HepG2 (cell line): ENCODE data around the gene KIF25. TPM values are rescaled to one million over a fixed set of nuclear protein-coding genes. Genes with fewer than 3 reads are reported as not detected.
A peak's percentile ranks its signal among the peaks of the same experiment; 100 is the strongest.

ENCODE experiments used
- ATAC-seq: fragments of 200-7000 bp; cut with Tn5 transposase; 3 replicates; pipeline ENCODE4 v1.9.1; 2020; ENCODE audit warnings: mild to moderate bottlenecking, moderate library complexity
- BruUV-seq: library from RNA; stranded (reverse); fragments of 400-500 nt; replicated peaks from 2 replicates; lab custom pipeline; 2021; lab: Mats Ljungman, UMichigan
- CTCF ChIA-PET: fragments of 300-600 bp; formaldehyde crosslinking; extraction: SDS; loops from one replicate; lab custom pipeline; 2021; ENCODE audit warnings: low total read pairs, inconsistent platforms, low intra/inter-chr PET ratio; lab: Yijun Ruan, JAX
- POLR2A ChIA-PET: fragments of 350-600 bp; sonication (Branson Sonifier 250); formaldehyde crosslinking; loops from one replicate; lab custom pipeline; 2020; ENCODE audit warnings: antibody characterized with exemption, inconsistent platforms; lab: Yijun Ruan, JAX
- DNase-seq: peaks from one replicate; pipeline ENCODE4 v3.0.0-alpha.2; 2015; ENCODE audit warnings: low spot score
- FAIRE-seq: peaks from 3 replicates; lab custom pipeline; 2011; peaks lifted over from hg19 to GRCh38; lab: Jason Lieb, UNC
- H2AFZ ChIP-seq: one replicate; pipeline ENCODE4 v1.6.1; 2011; ENCODE audit warnings: low read length, inconsistent platforms
- H3K27ac ChIP-seq: fragments of 300-600 bp; 3 replicates; pipeline ENCODE4 v1.8.0; 2011; ENCODE audit warnings: mixed run types, mild to moderate bottlenecking, mixed read lengths, low read length, inconsistent platforms; ENCODE audit not compliant: insufficient read depth; ENCODE audit errors: extremely low read length
- H3K27me3 ChIP-seq, 2 experiments: fragments of 200-600 bp in 1 of 2; 2 replicates in 1 of 2; 3 replicates in 1 of 2; pipeline versions ENCODE4 v1.6.0 to v1.8.0; 2011; ENCODE audit warnings: low read length in 2 of 2, mild to moderate bottlenecking in 2 of 2, moderate library complexity in 2 of 2, inconsistent platforms in 1 of 2; ENCODE audit not compliant: insufficient read depth in 2 of 2, control insufficient read depth in 1 of 2
- H3K36me3 ChIP-seq, 2 experiments: fragments of 200-600 bp in 1 of 2; replicated peaks in 1 of 2; 2 replicates in 1 of 2; 3 replicates in 1 of 2; pipeline versions ENCODE4 v1.5.1 to v1.8.0; 2011; ENCODE audit warnings: low read length in 2 of 2, inconsistent platforms in 1 of 2; ENCODE audit not compliant: insufficient read depth in 2 of 2, control insufficient read depth in 1 of 2
- H3K4me1 ChIP-seq: 2 replicates; pipeline ENCODE4 v1.5.1; 2012; ENCODE audit warnings: low read length, inconsistent platforms; ENCODE audit not compliant: insufficient read depth
- H3K4me2 ChIP-seq: 2 replicates; pipeline ENCODE4 v1.6.0; 2011; ENCODE audit warnings: low read depth, low read length, inconsistent platforms
- H3K4me3 ChIP-seq, 3 experiments: fragments of 200-600 bp in 1 of 3; sonication (generic), shearing (Covaris generic) in 1 of 3; replicated peaks in 1 of 3; 2 replicates each; pipeline ENCODE4 v1.5.1; 2011 to 2016; ENCODE audit warnings: low read length in 3 of 3, inconsistent platforms in 2 of 3, low read depth in 2 of 3, mild to moderate bottlenecking in 2 of 3, control low read depth in 1 of 3, mixed read lengths in 1 of 3; ENCODE audit not compliant: insufficient read depth in 1 of 3
- H3K79me2 ChIP-seq: one replicate; pipeline ENCODE4 v1.6.1; 2011; ENCODE audit warnings: low read length, inconsistent platforms; ENCODE audit not compliant: insufficient read depth
- H3K9ac ChIP-seq: 2 replicates; pipeline ENCODE4 v1.6.0; 2011; ENCODE audit warnings: mild to moderate bottlenecking, low read depth, low read length, inconsistent platforms; ENCODE audit not compliant: insufficient read depth
- H3K9me3 ChIP-seq: 2 replicates; pipeline ENCODE4 v1.5.1; 2012; ENCODE audit warnings: mild to moderate bottlenecking, low read length
- H4K20me1 ChIP-seq: 2 replicates; pipeline ENCODE4 v1.6.0; 2011; ENCODE audit warnings: inconsistent platforms, mild to moderate bottlenecking, low read length, moderate library complexity; ENCODE audit not compliant: insufficient read depth
- DNMT1 ChIP-seq: sonication (generic); formaldehyde crosslinking; IDR thresholded peaks from 2 replicates; pipeline ENCODE4 v1.5.1; 2020; ENCODE audit warnings: mild to moderate bottlenecking, missing genetic modification reagents
- GABPA ChIP-seq, 2 experiments: IDR thresholded peaks; 2 replicates each; pipeline ENCODE4 v1.6.1; 2011 to 2016; ENCODE audit warnings: low read depth in 2 of 2, low read length in 1 of 2, missing biosample characterization in 1 of 2, missing genetic modification characterization in 1 of 2
- GABPB1 ChIP-seq: IDR thresholded peaks from 2 replicates; pipeline ENCODE4 v1.6.1; 2016; ENCODE audit warnings: mild to moderate bottlenecking, missing genetic modification reagents, moderate library complexity, missing compliant biosample characterization
- MAFK ChIP-seq, 2 experiments: IDR thresholded peaks in 1 of 2; conservative IDR thresholded peaks in 1 of 2; 2 replicates each; pipeline ENCODE4 v1.6.1; 2011; ENCODE audit warnings: improper control_type of control experiment in 2 of 2, low read length in 2 of 2
- TEAD3 ChIP-seq: optimal IDR thresholded peaks from 2 replicates; pipeline ENCODE3; 2016; ENCODE audit warnings: borderline replicate concordance
- ZBTB38 ChIP-seq: sonication (generic); formaldehyde crosslinking; IDR thresholded peaks from 2 replicates; pipeline ENCODE4 v1.5.1; 2020; ENCODE audit warnings: mild to moderate bottlenecking, missing genetic modification reagents
- WGBS: methylation state at CpG from one replicate; pipeline ENCODE4 v1.1.6; 2017; ENCODE audit warnings: low lambda C conversion rate; 5-methylcytosine and 5-hydroxymethylcytosine counted together
- in situ Hi-C: cut with HindIII; loops from 2 replicates; pipeline ENCODE4 v1.10.0; 2017; ENCODE audit warnings: low pct_unique_long_range_greater_than_20kb; ENCODE audit not compliant: extremely low pct_ligation_motif_present
- intact Hi-C: fragments of 100-400 bp; cut with micrococcal nuclease; formaldehyde crosslinking; loops from one replicate; pipeline ENCODE4 v1.10.0; 2022; ENCODE audit not compliant: unreplicated experiment
- polyA plus RNA-seq, 8 experiments: library from polyadenylated mRNA; depleted of rRNA in 3 of 8; stranded (reverse) in 7 of 8; unstranded in 1 of 8; fragments of >200 nt; fragmentation: Illumina TruSeq in 4 of 8; extraction: Trizol in 4 of 8; gene quantifications; 2 replicates each; pipeline versions ENCODE4 v1.2.1 to v1.2.3, GENCODE V29; 2011 to 2016; ENCODE audit warnings: low read depth in 4 of 8, missing spikeins in 1 of 8, mixed read lengths in 1 of 8; ENCODE audit not compliant: insufficient read depth in 1 of 8
- total RNA-seq, 5 experiments: library from RNA; depleted of rRNA; stranded (reverse); fragments of >200 nt; fragmentation: Illumina TruSeq; extraction: Trizol; gene quantifications; 2 replicates each; pipeline ENCODE4 v1.2.3, GENCODE V29; 2016; ENCODE audit warnings: low read depth in 1 of 5
- TF ChIP-seq, protein P1 (sequence below): sonication (generic); formaldehyde crosslinking; IDR thresholded peaks from 2 replicates; pipeline ENCODE4 v1.4.0; 2020; ENCODE audit warnings: missing genetic modification reagents
- TF ChIP-seq, protein P2 (sequence below): sonication (generic); formaldehyde crosslinking; IDR thresholded peaks from 2 replicates; pipeline ENCODE4 v1.5.0; 2020; ENCODE audit warnings: missing genetic modification reagents
- TF ChIP-seq, protein P3 (sequence below): sonication (generic); formaldehyde crosslinking; IDR thresholded peaks from 2 replicates; pipeline ENCODE4 v1.4.0; 2020; ENCODE audit warnings: missing genetic modification reagents
- TF ChIP-seq, protein P4 (sequence below): IDR thresholded peaks from 2 replicates; pipeline ENCODE4 v1.6.1; 2016; ENCODE audit warnings: low read depth, borderline replicate concordance
- TF ChIP-seq, protein P5 (sequence below): IDR thresholded peaks from 2 replicates; pipeline ENCODE4 v1.6.1; 2012; ENCODE audit warnings: inconsistent platforms
- TF ChIP-seq, protein P6 (sequence below): IDR thresholded peaks from 2 replicates; pipeline ENCODE4 v1.6.1; 2016; ENCODE audit warnings: missing compliant biosample characterization, missing genetic modification reagents, borderline replicate concordance
- TF ChIP-seq, protein P7 (sequence below): sonication (generic); formaldehyde crosslinking; IDR thresholded peaks from 2 replicates; pipeline ENCODE4 v1.5.1; 2020; ENCODE audit warnings: mild to moderate bottlenecking, missing genetic modification reagents, moderate library complexity

KIF25 gene
- total and polyA plus RNA-seq, 2 of the 13 experiments (the other 11 are each of a cell fraction or from before 2014, with no cell fraction given), result not detected

DNA sequence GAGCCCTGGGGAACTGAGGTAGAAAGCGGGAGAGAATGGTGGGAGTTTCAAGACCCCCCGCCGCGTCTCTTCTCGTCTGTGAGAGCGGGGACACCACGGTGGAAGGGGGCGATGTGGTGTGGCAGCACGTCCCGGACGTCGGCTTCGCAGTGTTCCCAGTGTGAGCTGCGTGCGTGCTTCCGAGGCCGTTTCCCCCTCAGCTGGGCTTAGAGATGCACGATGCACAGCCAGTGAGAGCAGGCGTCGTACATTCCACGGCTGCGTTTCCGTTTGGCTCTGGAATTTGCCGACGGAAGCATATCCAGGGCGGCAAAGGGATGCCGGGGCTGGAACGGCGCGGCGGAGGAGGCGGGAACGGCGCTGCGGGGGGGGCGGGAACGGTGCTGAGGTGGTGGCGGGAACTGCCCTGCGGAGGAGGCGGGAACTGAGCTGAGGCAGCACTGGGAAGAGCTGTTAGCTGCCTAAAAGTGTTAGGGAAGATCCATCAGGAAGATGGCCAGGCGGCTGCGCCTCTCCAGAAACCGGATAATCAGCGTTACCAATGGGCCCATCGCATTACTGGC is 37.7 kb downstream of the KIF25 start:
- H2AFZ ChIP-seq, result no peak overlapping the region
- intact Hi-C loops, result no loop called here
- POLR2A ChIA-PET, result no interaction called here
- in situ Hi-C loops, result no loop called here
- peak overlapping the region in 1 of 3 experiments; percentile 44; a peak in 1 of 6 replicates for H3K4me3 ChIP-seq
- H3K27ac ChIP-seq, result no peak overlapping the region
- no peaks in the 10 kb centered on the region; the same call in 1 of the 2 replicates for H4K20me1 ChIP-seq
- H3K79me2 ChIP-seq, result no peaks in the 10 kb centered on the region
- ATAC-seq (peak; percentile 39), DNase-seq (no peak), FAIRE-seq (no peak)
- H3K9ac ChIP-seq, result no peak overlapping the region
- CTCF ChIA-PET, result no interaction called here
- no peaks in the 10 kb centered on the region for H3K9me3 ChIP-seq
- peaks cover 4 to 53% of the 10 kb centered on the region in 2 experiments; a peak in 4 of 5 replicates for H3K27me3 ChIP-seq
- WGBS, result 81% methylated on average over 45 of the region's 45 CpGs
- peak overlapping the region; percentile 62 for H3K4me2 ChIP-seq
- no TSS peak for BruUV-seq
- peaks cover 24% of the 10 kb centered on the region for H3K4me1 ChIP-seq
- H3K36me3 ChIP-seq, result no peaks in the 10 kb centered on the region
- TF ChIP-seq, protein P1, sequence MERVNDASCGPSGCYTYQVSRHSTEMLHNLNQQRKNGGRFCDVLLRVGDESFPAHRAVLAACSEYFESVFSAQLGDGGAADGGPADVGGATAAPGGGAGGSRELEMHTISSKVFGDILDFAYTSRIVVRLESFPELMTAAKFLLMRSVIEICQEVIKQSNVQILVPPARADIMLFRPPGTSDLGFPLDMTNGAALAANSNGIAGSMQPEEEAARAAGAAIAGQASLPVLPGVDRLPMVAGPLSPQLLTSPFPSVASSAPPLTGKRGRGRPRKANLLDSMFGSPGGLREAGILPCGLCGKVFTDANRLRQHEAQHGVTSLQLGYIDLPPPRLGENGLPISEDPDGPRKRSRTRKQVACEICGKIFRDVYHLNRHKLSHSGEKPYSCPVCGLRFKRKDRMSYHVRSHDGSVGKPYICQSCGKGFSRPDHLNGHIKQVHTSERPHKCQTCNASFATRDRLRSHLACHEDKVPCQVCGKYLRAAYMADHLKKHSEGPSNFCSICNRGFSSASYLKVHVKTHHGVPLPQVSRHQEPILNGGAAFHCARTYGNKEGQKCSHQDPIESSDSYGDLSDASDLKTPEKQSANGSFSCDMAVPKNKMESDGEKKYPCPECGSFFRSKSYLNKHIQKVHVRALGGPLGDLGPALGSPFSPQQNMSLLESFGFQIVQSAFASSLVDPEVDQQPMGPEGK (CRISPR knock-in tag), result 0 out of 2 replicates have a peak, but pooled peaks have one; percentile 25
- TF ChIP-seq DNMT1 (CRISPR knock-in tag) (0 out of 2 replicates have a peak, but pooled peaks have one; percentile 57), GABPA (IDR thresholded peaks at IDR 0.05; ENCODE audit: low read depth, low read length) (no peak), GABPA (CRISPR knock-in tag; IDR thresholded peaks at IDR 0.05; ENCODE audit: low read depth) (peak; percentile 47; the same call in 1 of the 2 replicates), GABPB1 (CRISPR knock-in tag) (peak; percentile 26; the same call in 1 of the 2 replicates), ZBTB38 (CRISPR knock-in tag) (peak; percentile 46; the same call in 1 of the 2 replicates), TEAD3 (CRISPR knock-in tag) (peak; percentile 82), MAFK (conservative IDR thresholded peaks at IDR 0.05 in 1 of 2, IDR thresholded peaks at IDR 0.05 in 1 of 2; ENCODE audit: low read length in 2 of 2) (peak; percentile 76 to 87)
- TF ChIP-seq, protein P2, sequence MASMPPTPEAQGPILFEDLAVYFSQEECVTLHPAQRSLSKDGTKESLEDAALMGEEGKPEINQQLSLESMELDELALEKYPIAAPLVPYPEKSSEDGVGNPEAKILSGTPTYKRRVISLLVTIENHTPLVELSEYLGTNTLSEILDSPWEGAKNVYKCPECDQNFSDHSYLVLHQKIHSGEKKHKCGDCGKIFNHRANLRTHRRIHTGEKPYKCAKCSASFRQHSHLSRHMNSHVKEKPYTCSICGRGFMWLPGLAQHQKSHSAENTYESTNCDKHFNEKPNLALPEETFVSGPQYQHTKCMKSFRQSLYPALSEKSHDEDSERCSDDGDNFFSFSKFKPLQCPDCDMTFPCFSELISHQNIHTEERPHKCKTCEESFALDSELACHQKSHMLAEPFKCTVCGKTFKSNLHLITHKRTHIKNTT (CRISPR knock-in tag), result no peak
- TF ChIP-seq, protein P3, sequence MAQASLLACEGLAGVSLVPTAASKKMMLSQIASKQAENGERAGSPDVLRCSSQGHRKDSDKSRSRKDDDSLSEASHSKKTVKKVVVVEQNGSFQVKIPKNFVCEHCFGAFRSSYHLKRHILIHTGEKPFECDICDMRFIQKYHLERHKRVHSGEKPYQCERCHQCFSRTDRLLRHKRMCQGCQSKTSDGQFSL (CRISPR knock-in tag), result no peak
- TF ChIP-seq, protein P4, sequence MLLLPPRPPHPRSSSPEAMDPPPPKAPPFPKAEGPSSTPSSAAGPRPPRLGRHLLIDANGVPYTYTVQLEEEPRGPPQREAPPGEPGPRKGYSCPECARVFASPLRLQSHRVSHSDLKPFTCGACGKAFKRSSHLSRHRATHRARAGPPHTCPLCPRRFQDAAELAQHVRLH, result no peak
- TF ChIP-seq, protein P5, sequence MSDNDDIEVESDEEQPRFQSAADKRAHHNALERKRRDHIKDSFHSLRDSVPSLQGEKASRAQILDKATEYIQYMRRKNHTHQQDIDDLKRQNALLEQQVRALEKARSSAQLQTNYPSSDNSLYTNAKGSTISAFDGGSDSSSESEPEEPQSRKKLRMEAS, result peak; percentile 47
- TF ChIP-seq, protein P6, sequence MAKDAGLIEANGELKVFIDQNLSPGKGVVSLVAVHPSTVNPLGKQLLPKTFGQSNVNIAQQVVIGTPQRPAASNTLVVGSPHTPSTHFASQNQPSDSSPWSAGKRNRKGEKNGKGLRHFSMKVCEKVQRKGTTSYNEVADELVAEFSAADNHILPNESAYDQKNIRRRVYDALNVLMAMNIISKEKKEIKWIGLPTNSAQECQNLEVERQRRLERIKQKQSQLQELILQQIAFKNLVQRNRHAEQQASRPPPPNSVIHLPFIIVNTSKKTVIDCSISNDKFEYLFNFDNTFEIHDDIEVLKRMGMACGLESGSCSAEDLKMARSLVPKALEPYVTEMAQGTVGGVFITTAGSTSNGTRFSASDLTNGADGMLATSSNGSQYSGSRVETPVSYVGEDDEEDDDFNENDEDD, result peak; percentile 42; the same call in 1 of the 2 replicates
- TF ChIP-seq, protein P7, sequence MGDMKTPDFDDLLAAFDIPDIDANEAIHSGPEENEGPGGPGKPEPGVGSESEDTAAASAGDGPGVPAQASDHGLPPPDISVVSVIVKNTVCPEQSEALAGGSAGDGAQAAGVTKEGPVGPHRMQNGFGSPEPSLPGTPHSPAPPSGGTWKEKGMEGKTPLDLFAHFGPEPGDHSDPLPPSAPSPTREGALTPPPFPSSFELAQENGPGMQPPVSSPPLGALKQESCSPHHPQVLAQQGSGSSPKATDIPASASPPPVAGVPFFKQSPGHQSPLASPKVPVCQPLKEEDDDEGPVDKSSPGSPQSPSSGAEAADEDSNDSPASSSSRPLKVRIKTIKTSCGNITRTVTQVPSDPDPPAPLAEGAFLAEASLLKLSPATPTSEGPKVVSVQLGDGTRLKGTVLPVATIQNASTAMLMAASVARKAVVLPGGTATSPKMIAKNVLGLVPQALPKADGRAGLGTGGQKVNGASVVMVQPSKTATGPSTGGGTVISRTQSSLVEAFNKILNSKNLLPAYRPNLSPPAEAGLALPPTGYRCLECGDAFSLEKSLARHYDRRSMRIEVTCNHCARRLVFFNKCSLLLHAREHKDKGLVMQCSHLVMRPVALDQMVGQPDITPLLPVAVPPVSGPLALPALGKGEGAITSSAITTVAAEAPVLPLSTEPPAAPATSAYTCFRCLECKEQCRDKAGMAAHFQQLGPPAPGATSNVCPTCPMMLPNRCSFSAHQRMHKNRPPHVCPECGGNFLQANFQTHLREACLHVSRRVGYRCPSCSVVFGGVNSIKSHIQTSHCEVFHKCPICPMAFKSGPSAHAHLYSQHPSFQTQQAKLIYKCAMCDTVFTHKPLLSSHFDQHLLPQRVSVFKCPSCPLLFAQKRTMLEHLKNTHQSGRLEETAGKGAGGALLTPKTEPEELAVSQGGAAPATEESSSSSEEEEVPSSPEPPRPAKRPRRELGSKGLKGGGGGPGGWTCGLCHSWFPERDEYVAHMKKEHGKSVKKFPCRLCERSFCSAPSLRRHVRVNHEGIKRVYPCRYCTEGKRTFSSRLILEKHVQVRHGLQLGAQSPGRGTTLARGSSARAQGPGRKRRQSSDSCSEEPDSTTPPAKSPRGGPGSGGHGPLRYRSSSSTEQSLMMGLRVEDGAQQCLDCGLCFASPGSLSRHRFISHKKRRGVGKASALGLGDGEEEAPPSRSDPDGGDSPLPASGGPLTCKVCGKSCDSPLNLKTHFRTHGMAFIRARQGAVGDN (CRISPR knock-in tag), result peak; percentile 53
